Upper lobe of right lung (tissue), 1 donor: ENCODE measurements around the gene PDSS1. TPM values are rescaled to one million over a fixed set of nuclear protein-coding genes. Genes with fewer than 3 reads are reported as not detected.
"Not testable (repeated sequence)": the region's sequence is repeated elsewhere in the genome, so short reads cannot be mapped to it uniquely, and the experiment has no call there.

Source experiments
- ATAC-seq: fragments of 200-7000 bp; cut with Tn5 transposase; one replicate; pipeline ENCODE4 v1.9.1; 2020; ENCODE audit warnings: mild to moderate bottlenecking, moderate library complexity
- DNase-seq: peaks from one replicate; pipeline ENCODE4 v3.0.0-alpha.2; 2020
- H3K27ac ChIP-seq: fragments of 200-600 bp; one replicate; pipeline ENCODE4 v1.8.0; 2022
- H3K27me3 ChIP-seq: fragments of 200-600 bp; one replicate; pipeline ENCODE4 v1.8.0; 2022; ENCODE audit warnings: mild to moderate bottlenecking
- H3K36me3 ChIP-seq: fragments of 200-600 bp; one replicate; pipeline ENCODE4 v1.8.0; 2022
- H3K4me1 ChIP-seq: fragments of 200-600 bp; one replicate; pipeline ENCODE4 v1.8.0; 2022
- H3K4me3 ChIP-seq: fragments of 200-600 bp; one replicate; pipeline ENCODE4 v1.8.0; 2022; ENCODE audit warnings: mild to moderate bottlenecking
- H3K9me3 ChIP-seq: fragments of 200-600 bp; one replicate; pipeline ENCODE4 v1.8.0; 2022
- intact Hi-C: fragments of 100-400 bp; cut with DNase I; formaldehyde crosslinking; loops from one replicate; pipeline ENCODE4 v1.11.0; 2022
- total RNA-seq: library from RNA; stranded (reverse); fragmentation: NEBNext Ultra II Directional; extraction: Animal tissue kit (Norgen Biotek cat#: 25700); gene quantifications from one replicate; pipeline ENCODE4 v1.2.1, GENCODE V29; 2021
- TF ChIP-seq, protein P1 (sequence below): fragments of 200-600 bp; IDR thresholded peaks from one replicate; pipeline ENCODE4 v1.8.0; 2022; ENCODE audit warnings: antibody characterized with exemption
- donor health status: DM: no; HTN: yes; CAD: no; lungs with severe emphysema.

Gene PDSS1
- total RNA-seq, 1 donor from 2014 or later: 6.2 TPM

DNA sequence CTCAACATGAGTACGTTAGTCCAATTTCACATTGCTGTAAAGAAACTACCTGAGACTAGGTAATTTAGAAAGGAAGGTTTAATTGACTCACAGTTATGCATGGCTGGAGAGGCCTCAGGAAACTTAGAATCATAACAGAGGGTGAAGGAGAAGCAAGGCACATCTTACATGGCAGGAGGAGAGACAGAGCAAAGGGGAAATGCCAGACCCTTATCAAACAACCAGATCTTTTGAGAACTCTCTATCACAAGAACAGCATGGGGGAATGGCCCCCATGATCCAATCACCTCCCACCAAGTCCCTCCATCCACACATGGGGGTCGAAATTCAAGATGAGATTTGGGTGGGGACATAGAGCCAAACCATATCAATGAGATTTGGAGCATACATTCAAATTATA is 34.6 kb upstream of the PDSS1 start:
- no peak for DNase-seq
- Histone ChIP-seq H3K27me3 (peaks cover 5% of the 10 kb centered on the region), H3K4me3 (no peak overlapping the region), H3K36me3 (no peaks in the 10 kb centered on the region), H3K9me3 (no peaks in the 10 kb centered on the region), H3K27ac (no peak overlapping the region), H3K4me1 (no peaks in the 10 kb centered on the region)
- TF ChIP-seq, protein P1, sequence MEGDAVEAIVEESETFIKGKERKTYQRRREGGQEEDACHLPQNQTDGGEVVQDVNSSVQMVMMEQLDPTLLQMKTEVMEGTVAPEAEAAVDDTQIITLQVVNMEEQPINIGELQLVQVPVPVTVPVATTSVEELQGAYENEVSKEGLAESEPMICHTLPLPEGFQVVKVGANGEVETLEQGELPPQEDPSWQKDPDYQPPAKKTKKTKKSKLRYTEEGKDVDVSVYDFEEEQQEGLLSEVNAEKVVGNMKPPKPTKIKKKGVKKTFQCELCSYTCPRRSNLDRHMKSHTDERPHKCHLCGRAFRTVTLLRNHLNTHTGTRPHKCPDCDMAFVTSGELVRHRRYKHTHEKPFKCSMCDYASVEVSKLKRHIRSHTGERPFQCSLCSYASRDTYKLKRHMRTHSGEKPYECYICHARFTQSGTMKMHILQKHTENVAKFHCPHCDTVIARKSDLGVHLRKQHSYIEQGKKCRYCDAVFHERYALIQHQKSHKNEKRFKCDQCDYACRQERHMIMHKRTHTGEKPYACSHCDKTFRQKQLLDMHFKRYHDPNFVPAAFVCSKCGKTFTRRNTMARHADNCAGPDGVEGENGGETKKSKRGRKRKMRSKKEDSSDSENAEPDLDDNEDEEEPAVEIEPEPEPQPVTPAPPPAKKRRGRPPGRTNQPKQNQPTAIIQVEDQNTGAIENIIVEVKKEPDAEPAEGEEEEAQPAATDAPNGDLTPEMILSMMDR: no peak
- intact Hi-C loops: no loop called here
- no peak for ATAC-seq

DNA sequence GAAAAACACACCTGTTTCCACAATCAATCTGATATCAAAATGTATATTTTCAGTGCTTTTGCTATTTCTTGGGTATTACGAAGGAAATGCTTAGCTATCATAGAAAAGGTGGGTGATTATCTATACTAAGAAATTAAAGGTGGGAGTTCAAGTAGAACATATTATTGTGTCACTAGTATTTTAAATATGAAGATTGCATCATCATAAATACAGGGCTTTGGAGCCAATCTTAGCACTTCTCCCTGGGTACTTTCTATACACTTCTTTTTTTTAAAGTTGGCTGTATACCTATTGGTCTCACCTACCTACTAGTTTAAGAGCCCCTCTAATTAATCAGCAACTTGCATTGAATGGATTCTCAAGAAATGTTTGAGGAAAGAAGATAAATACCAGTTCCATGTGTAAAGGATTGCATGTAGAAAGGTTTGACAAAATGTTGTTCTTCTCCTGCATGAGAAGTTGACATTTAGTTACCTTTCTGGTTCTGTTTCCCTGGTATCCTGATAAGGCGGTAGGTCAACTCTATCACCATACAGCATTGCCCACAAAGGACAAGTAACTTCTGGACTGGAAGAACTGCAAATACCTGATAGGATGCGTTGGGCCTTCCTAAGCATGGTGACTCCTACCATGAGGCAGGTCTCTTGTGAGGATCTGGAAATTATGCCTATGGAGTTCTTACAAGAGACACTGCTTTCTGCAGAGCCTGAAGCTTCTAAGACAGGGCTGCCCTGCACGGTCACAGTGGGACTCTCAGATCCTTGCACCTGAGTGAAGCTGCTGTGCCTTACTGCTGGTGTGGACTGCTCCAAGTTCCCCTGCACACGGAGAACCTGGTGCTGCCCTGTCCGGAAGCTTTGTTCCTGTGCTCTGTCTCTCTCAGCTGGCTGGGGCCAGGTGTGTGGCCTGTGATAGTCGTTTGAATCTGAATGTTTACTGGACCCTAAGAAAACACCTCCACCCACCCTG is 32.1 kb upstream of the PDSS1 start:
- no peak for ATAC-seq

DNA sequence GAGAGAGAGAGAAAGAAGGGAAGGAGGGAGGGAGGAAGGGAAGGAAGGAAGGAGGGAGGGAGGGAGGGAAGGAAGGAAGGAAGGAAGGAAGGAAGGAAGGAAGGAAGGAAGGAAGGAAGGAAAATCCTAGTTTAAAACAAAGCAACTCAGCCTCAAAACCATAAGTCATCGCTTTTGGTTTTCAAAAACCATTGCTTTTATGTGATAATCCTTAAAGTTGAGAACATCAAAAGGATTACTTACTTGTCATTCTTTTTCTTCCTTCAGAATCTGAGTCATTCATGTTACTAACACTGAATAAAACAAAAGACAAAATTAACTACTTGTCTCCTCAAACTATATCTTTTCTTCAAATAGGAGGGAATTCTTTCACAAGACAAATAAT is 21.6 kb upstream of the PDSS1 start:
- Histone ChIP-seq H3K9me3 (no peaks in the 10 kb centered on the region), H3K27me3 (no peaks in the 10 kb centered on the region), H3K4me1 (no peaks in the 10 kb centered on the region), H3K4me3 (no peak overlapping the region), H3K36me3 (no peaks in the 10 kb centered on the region), H3K27ac (no peak overlapping the region)
- TF ChIP-seq, protein P1: no peak
- no peak for ATAC-seq
- DNase-seq: no peak
- intact Hi-C loops: no loop called here

More for the DNA sequence above, 32.1 kb upstream of the PDSS1 start:
- DNase-seq: no peak
- TF ChIP-seq, protein P1: no peak
- Histone ChIP-seq H3K4me3 (no peak overlapping the region), H3K4me1 (no peaks in the 10 kb centered on the region), H3K27ac (no peak overlapping the region), H3K9me3 (no peaks in the 10 kb centered on the region), H3K27me3 (peaks cover 5% of the 10 kb centered on the region), H3K36me3 (no peaks in the 10 kb centered on the region)
- intact Hi-C loops: no loop called here

DNA sequence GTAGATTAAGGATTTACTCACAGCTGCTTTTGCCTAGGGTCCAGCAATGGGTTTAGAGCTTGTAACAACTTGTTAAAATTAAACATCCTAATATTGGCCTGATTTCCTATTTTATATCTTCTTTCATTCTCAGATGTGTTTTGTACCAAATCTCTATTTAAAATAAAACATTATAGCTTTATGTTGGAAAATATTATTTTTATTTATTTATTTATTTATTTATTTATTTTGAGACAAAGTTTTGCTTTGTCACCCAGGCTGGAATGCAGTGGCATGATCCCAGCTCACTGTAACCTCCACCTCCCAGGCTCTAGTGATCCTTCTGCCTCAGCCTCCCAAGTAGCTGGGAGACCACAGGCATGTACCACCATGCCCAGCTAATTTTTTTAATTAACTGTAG is 17.9 kb upstream of the PDSS1 start:
- no peaks in the 10 kb centered on the region for H3K9me3 ChIP-seq
- no peak overlapping the region for H3K4me3 ChIP-seq
- no peaks in the 10 kb centered on the region for H3K4me1 ChIP-seq
- H3K27me3 ChIP-seq: no peaks in the 10 kb centered on the region
- TF ChIP-seq, protein P1: no peak
- no peak for ATAC-seq
- no peaks in the 10 kb centered on the region for H3K36me3 ChIP-seq
- intact Hi-C loops: no loop called here
- no peak overlapping the region for H3K27ac ChIP-seq
- no peak for DNase-seq

DNA sequence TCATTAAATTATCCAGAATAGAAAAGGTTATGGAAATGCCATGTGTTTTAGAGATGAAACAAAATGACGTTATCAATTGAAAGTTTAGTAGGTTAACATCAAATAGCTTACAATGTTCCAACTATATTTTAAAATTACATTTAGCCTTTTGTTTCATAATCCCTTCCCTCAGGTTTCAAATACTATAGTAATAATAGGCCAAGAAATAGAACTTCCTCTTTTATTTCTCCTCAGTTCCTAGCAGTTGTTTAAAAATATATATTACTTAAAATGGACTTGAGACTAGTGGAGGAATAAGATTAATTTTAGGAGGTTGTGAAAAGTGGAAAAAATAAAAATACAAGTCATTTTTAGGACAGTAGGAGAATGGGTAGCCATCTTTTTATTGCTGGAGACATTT is 16.4 kb upstream of the PDSS1 start:
- Histone ChIP-seq H3K27ac (no peak overlapping the region), H3K9me3 (no peaks in the 10 kb centered on the region), H3K4me1 (peaks cover 3% of the 10 kb centered on the region), H3K36me3 (no peaks in the 10 kb centered on the region), H3K4me3 (no peak overlapping the region), H3K27me3 (peaks cover 5% of the 10 kb centered on the region)
- ATAC-seq (no peak), DNase-seq (no peak)
- intact Hi-C loops: no loop called here
- TF ChIP-seq, protein P1: no peak

DNA sequence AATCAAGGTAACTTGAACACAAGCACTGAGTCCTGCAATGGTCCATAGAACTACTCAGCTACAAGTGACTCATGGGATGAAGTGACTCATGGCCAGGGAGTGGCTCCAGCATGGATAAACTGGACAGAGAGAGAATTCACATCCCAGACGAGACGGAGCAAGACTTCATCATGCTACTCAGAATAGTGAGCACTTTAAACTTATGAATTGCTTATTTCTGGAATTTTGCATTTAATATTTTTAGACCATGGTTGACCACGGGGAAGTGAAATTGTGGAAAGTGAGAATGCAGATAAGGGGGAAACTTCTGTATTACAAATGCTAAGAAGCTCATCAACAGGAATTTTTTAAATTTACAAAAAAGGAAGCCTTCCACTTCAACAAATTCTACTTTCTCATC is 15.5 kb upstream of the PDSS1 start:
- H3K27me3 ChIP-seq, H3K9me3 ChIP-seq, H3K36me3 ChIP-seq, H3K4me3 ChIP-seq, DNase-seq, H3K4me1 ChIP-seq, H3K27ac ChIP-seq, intact Hi-C loops: not testable (repeated sequence)
- peak; percentile 60 for ATAC-seq
